D341Med (cell line): ENCODE data around the gene VPS51.

ENCODE experiments used
- DNase-seq: peaks from one replicate; pipeline ENCODE4 v3.0.0; 2012; ENCODE audit warnings: low spot score

Gene VPS51

DNA sequence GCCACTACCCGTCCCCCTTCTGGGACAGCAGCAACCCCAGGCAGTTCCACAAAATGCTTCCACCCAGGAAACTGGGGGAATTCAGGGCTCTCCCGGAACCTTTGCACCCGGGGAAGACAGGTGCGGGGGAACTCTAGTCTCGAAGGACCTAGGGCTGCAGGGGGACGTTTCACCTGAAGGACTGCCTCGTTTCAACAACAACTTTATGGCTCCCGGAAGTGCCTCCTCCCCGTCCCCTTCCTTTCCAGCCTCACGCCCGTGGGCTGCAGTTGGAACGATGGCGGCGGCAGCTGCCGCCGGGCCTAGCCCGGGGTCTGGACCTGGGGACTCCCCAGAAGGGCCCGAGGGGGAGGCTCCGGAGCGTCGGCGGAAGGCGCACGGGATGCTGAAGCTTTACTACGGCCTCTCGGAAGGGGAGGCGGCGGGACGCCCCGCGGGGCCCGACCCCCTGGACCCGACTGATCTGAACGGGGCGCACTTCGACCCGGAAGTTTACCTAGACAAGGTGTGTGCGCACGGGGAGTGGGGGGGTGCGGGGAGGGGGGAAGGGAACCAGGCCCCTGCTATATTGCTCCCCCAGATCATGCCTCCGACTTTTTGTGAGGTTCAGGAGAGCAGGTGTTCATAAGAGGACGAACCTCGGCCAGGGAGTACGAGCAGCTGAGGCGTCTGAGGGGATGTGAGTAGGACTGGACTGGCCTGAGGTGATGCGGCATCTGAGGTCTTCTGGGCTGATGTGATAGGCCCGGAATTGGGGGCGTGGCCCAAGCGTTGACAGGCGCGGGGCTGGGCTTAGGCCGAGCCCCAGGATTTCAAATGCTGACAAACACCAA lies at the start of gene VPS51:
Gene VPS51, plus strand, starts transcription at position 241 of the 833 bp plus-strand sequence. Its CDS starts 37 bp downstream, at position 278.
- peak; percentile 89 for DNase-seq

DNA sequence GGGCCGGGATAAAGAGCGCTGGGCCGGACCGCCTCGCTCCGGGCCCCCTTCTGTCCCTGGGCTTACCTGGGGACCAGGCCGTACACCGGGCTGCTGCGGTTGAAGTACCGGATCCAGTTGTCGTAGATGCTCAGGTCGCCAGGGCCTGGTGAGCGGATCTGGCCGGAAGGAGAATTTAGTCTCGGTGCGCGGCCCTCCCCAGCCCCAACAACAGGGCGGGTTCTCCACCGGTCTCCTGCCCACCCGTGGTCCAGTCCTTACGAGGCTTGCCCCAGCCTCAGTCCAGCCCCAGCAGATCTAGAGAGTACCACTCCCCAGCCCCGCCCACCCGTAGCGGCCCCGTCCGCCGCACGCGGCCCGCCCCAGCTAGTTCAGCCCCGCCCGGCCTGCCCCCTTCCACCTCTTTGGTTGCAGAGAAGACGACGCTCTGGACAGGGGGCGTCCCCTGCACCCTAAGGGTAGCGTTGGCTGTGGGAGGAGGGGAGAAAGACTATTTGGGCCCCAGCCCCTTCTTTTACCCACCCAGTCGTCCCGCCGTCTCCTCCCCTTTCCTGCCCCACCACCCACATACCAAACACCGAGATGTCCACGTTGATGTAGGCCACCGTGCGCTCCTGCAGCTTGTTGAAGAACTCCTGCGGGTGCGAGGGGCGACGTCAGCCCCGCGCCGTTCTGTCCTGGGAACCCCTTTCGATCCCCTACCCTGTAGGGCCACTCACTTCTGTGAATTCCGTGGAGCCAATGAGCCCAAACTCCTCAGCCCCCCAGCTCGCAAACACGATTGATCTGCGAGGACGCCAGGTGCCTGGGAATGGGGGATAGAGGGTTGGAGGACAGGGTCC lies 48.2 kb upstream of the VPS51 start:
- DNase-seq = no peak

GRCh38 chr11:65051398-65051858 lies 44.6 kb upstream of the VPS51 start:
- no peak for DNase-seq

- no peak for DNase-seq
Observed at GRCh38 chr11:65053827-65054508, 42.0 kb upstream of the VPS51 start.

DNA sequence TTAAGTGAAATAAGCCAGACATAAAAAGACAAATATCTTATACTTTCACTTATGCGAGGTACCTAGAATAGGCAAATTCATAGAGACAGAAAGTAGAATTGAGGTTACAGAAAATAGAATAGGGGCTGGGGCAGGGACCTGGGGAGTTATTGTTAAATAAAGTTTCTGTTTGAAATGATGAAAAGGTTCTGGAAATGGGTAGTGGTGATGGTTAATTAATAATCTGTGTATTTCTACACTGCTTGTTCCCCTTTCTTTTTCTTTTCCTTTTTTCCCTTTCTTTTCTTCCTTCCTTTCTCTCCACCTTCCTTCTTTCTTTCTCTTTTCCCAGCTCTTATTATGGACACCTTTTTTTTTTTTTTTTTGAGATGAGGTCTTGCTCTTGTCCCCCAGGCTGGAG lies 40.5 kb upstream of the VPS51 start:
- no peak for DNase-seq

GRCh38 chr11:65056999-65057398 lies 39.0 kb upstream of the VPS51 start:
- peak; percentile 4 for DNase-seq

- DNase-seq = no peak
Observed at GRCh38 chr11:65057526-65057925, 38.5 kb upstream of the VPS51 start.

- DNase-seq = peak; percentile 26
Observed at GRCh38 chr11:65058012-65058411, 38.0 kb upstream of the VPS51 start.

GRCh38 chr11:65058419-65059054 lies 37.5 kb upstream of the VPS51 start, which contains the start of gene NAALADL1:
Gene NAALADL1 (minus strand): TSS chr11:65058553. CDS start chr11:65058521, 32 bp downstream.
- peak; percentile 17 for DNase-seq

DNA sequence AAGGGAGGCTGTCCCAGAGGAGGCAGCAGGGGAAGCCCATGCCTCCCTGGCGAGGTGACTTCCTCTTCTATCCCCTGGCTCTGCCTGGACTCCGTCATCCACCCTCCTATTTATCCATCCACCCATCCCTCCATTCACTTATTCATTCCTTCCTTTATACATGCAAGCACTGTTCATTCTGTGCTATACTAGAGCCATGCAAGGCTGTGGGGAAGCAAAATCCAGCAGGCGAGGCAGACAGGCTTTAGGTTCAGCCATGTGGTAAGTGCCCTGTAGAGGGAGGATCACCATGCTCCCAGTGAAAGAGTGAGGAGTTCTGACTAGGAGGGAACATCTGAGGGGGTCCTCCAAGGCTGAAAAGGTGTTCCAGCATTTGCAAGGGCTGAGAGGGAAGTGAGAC lies 36.5 kb upstream of the VPS51 start:
- DNase-seq = no peak

GRCh38 chr11:65059959-65060824 lies 35.8 kb upstream of the VPS51 start:
- no peak for DNase-seq

DNA sequence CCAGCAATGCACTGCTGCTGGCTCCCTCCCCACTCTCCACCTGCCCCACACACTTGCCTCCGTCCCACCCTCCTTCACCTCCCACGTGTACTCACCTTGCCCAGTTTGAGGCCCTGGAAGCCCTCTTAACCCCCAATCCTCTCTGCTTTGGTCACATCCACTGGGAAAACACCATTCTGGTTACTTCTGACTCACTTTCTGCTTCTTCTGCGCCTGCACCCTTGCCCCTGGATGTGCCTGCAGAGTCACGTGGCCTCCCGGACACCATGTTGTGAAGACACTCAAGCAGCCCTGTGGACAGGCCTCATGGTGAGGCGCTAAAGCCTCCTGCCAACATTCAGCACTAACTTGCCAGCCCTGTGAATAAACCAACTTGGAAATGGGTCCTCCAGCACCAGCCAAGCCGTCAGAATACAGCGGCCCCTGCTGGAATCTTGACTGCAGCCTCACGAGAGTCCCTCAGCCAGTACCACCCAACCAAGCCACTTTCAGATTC lies 35.1 kb upstream of the VPS51 start:
- DNase-seq = no peak

DNA sequence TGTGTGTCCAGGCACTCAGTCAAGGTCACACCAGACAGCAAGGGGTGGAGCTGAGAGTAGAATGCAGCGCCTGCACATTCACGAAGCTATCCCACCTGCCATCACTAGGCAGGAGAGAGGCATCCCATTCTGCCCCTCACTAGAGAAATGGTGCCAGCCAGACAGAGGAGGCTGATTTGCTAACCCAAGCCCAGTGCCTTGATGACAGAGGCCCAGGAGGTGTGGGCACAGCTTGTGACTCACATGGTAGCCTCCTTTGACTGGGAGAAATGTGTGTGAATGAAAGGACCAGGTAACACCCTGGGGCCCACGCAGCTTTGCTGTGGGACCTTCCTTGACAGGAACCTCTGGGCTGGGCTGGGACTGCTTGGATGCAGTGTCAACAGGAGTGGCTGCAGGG lies 32.5 kb upstream of the VPS51 start:
- no peak for DNase-seq

- no peak for DNase-seq
Observed at GRCh38 chr11:65064847-65065240, 31.2 kb upstream of the VPS51 start.

DNA sequence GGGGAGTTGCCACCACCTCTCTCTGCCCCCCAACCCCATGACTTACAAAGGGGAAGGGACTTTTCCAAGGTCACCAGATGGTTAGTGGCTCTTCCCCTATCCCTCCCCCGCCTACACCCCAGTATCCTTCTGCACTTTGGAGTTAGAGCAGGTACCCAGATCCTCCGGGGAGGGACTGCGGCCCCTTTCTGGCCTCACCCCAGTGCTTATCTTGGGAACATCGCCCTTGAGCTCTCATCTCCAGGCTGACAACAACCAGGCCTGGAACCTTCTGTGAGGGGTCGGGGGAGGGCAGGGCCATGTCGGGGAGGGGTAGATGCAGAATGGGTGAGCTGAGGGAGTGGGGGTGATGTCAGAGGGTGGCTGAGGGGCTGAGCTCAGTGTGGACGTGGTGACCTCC lies 30.2 kb upstream of the VPS51 start:
- DNase-seq = no peak

DNA sequence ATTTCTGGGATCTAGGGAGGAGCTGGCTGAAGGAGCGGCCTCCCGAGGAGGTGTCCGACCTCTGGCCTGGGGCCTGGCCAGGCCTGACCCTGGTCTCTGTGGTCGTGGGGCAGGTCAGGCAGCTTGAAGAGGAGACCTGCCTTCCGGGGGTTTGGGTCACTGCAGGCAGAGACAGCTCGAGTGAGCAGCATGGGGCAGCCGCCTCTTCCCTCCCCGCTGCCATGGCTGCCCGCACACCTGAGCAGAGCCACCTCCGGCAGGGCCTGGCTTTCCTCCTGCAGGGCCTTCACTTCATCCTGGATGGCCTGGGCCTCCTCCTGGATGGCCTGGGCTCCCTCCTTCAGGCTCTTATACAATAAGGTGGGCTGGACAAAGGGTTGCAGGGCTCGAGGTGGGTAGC lies 29.7 kb upstream of the VPS51 start:
- no peak for DNase-seq

- no peak for DNase-seq
Observed at GRCh38 chr11:65066805-65067291, 29.2 kb upstream of the VPS51 start.

DNA sequence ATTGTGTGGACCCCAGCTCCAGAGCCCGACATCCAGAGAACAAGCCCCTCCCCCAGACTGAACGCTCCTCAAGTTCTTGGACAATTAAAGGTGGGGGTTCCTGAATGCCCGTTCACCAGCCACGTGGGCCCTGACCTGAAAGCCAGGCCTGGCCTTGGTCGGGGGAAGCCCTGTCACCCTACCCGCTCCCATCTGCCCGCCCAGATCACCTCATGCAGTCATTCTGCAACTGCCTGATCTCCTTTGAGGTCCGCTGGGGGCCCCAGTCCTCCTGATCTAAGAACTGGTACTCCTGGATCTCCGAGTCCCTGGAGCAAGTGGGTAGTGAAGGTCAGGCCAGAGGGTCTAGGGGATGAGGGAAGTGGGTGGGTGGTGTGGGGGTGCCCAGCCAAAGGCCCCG lies 28.6 kb upstream of the VPS51 start:
- DNase-seq = peak; percentile 9

DNA sequence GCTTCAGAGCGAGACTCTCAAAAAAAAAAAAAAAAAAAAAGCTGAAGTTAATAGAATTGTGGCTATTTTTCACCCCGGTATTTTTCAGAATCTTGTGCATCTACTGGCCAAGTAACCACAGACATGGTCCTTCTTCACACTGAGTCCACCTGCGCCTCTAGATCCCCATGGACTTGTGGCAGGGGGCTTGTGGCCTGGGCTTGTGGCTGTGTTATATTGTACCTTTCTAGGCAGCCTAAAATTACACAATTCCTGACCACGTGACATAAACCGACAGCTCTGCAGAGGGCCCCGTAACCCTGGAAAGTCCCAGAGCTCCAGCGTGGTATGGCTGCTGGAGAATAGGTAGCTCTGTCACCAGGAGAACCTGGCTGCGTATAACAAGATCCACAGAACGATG lies 26.8 kb upstream of the VPS51 start:
- DNase-seq = peak; percentile 4

GRCh38 chr11:65071907-65072630 lies 23.9 kb upstream of the VPS51 start:
- DNase-seq = no peak
